ENCODE data around the gene LOXHD1. TPM values are rescaled to one million over a fixed set of nuclear protein-coding genes. Genes with fewer than 3 reads are reported as not detected.

The LOXHD1 gene
- total RNA-seq, 1 donor from 2014 or later, result not detected

- Histone ChIP-seq H3K4me1 (no peaks in the 10 kb centered on the region), H3K9me3 (no peaks in the 10 kb centered on the region), H3K27ac (no peak overlapping the region), H3K36me3 (no peaks in the 10 kb centered on the region), H3K4me3 (no peak overlapping the region), H3K27me3 (no peaks in the 10 kb centered on the region)
- DNase-seq (ENCODE audit: low spot score in 2 of 2), result no peak
- TF ChIP-seq CTCF (IDR thresholded peaks at IDR 0.05), result no peak
- intact Hi-C loops (cut with DNase I), result no loop called here
Measured at GRCh38 chr18:46569211-46569610, 87.8 kb downstream of the LOXHD1 start.

GRCh38 chr18:46567196-46567595 lies 89.8 kb downstream of the LOXHD1 start:
- no peak overlapping the region for H3K4me3 ChIP-seq
- no peaks in the 10 kb centered on the region for H3K4me1 ChIP-seq
- H3K36me3 ChIP-seq, result no peaks in the 10 kb centered on the region
- intact Hi-C loops (cut with DNase I), result no loop called here
- no peak for TF ChIP-seq CTCF (IDR thresholded peaks at IDR 0.05)
- no peaks in the 10 kb centered on the region for H3K9me3 ChIP-seq
- no peaks in the 10 kb centered on the region for H3K27me3 ChIP-seq
- no peak overlapping the region for H3K27ac ChIP-seq
- DNase-seq (ENCODE audit: low spot score in 2 of 2), result no peak

GRCh38 chr18:46566111-46566510 lies 90.9 kb downstream of the LOXHD1 start:
- no peak for DNase-seq (ENCODE audit: low spot score in 2 of 2)

GRCh38 chr18:46565256-46565655 lies 91.8 kb downstream of the LOXHD1 start:
- no peak for DNase-seq (ENCODE audit: low spot score in 2 of 2)
- H3K27me3 ChIP-seq, result no peaks in the 10 kb centered on the region
- H3K4me3 ChIP-seq, result no peak overlapping the region
- H3K4me1 ChIP-seq, result no peaks in the 10 kb centered on the region
- no peaks in the 10 kb centered on the region for H3K36me3 ChIP-seq
- intact Hi-C loops (cut with DNase I), result no loop called here
- no peaks in the 10 kb centered on the region for H3K9me3 ChIP-seq
- TF ChIP-seq CTCF (IDR thresholded peaks at IDR 0.05), result no peak
- H3K27ac ChIP-seq, result no peak overlapping the region

More at GRCh38 chr18:46566111-46566510, 90.9 kb downstream of the LOXHD1 start:
- H3K27me3 ChIP-seq, result no peaks in the 10 kb centered on the region
- no peak overlapping the region for H3K4me3 ChIP-seq
- TF ChIP-seq CTCF (IDR thresholded peaks at IDR 0.05), result no peak
- H3K27ac ChIP-seq, result no peak overlapping the region
- no peaks in the 10 kb centered on the region for H3K9me3 ChIP-seq
- no peaks in the 10 kb centered on the region for H3K36me3 ChIP-seq
- H3K4me1 ChIP-seq, result no peaks in the 10 kb centered on the region
- intact Hi-C loops (cut with DNase I), result no loop called here

GRCh38 chr18:46563317-46563716 lies 93.7 kb downstream of the LOXHD1 start:
- TF ChIP-seq CTCF (IDR thresholded peaks at IDR 0.05), result no peak
- no peak for DNase-seq (ENCODE audit: low spot score in 2 of 2)
- H3K27me3 ChIP-seq, result no peaks in the 10 kb centered on the region
- no peaks in the 10 kb centered on the region for H3K9me3 ChIP-seq
- no peaks in the 10 kb centered on the region for H3K4me1 ChIP-seq
- H3K36me3 ChIP-seq, result no peaks in the 10 kb centered on the region
- intact Hi-C loops (cut with DNase I), result no loop called here
- no peak overlapping the region for H3K27ac ChIP-seq
- no peak overlapping the region for H3K4me3 ChIP-seq

- no peak for DNase-seq (ENCODE audit: low spot score in 2 of 2)
- no peak for TF ChIP-seq CTCF (IDR thresholded peaks at IDR 0.05)
- intact Hi-C loops (cut with DNase I), result no loop called here
Measured at GRCh38 chr18:46562674-46563192, 94.3 kb downstream of the LOXHD1 start.

More at GRCh38 chr18:46562674-46563192, 94.3 kb downstream of the LOXHD1 start:
- Histone ChIP-seq H3K4me3 (no peak overlapping the region), H3K27me3 (no peaks in the 10 kb centered on the region), H3K9me3 (no peaks in the 10 kb centered on the region), H3K4me1 (no peaks in the 10 kb centered on the region), H3K27ac (no peak overlapping the region), H3K36me3 (no peaks in the 10 kb centered on the region)

All from ascending aorta (tissue), 2 donors.